HG03571 (cell line): ENCODE measurements around the gene GABRB1.

ENCODE experiments used
- ATAC-seq: cut with Tn5 transposase; IDR thresholded peaks from one replicate; pipeline ENCODE4 v1.9.1; 2021; ENCODE audit not compliant: unreplicated experiment

Gene GABRB1

DNA sequence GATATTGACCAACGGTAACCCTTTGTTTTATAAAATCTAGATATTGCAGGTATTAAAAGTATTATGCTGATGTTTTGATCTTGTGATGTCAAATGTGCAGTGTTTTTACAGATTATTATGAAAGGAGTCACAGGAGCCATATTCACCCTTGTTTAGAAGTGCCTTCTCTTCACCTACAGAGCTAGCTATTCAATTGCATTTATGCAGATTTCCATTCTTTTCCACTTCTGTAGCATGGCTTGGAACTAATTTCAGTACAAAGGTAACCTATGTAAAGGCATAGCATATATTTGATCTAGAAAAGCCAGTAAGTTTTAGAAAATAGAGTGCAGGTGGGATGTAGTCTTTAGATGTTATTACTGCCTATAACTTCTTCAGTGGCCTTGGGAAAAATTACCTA, 176.2 kb downstream of the GABRB1 start:
- no peak for ATAC-seq

DNA sequence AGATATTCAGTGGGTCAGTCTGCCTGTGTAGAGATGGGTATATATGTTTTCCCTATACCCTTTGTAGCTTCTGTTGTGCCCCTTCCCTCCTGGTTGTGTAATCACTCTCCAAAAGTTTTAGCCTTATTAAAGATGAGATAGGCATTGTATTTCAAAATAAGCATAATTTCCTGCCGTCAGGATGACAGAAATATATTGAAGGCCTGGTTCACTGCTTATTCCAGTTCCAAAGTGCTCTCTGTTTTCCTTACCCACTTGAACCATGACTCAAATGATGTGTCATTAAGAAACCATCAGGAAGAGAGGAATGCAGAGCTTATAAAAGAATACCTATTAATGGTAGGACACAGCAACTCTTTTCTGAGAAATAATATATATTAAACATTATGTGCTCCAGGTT, 178.5 kb downstream of the GABRB1 start:
- no peak for ATAC-seq

DNA sequence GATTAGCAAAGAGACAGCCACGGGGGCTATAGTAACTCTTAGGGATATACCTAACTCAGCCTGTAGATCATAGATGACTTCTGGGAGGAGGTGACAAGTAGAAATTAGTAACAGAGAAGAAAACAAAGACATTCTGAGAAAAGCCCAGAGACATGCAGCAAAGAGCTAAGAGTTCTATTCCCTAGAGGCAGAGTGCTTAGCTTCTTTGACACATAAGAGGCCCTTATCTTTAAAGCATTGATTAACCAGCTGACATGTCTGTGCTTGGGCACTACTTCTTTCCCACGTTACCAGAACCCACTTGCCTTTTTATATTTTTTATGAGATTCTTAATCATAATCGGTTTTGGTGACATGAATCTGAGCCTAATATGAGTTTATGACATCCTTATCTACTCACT, 179.5 kb downstream of the GABRB1 start:
- no peak for ATAC-seq

DNA sequence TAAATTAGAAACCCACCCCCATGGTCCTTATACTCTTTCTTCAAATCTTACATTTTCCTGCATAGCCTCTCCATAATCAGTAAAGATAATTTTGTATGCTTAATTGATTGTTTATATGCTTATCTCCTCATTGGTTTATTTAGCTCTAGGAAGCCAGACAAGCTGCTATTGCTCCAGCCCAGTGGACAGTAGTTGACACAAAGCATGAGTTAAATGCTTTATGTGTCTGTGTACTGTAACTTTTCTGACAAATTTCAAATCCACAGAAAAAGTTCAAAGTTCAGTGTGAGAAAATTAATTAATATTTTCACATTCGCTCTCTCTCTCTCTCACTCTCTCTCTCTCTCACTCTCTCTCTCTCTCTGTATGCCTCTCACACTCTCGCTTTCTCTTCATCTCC, 181.7 kb downstream of the GABRB1 start:
- ATAC-seq: no peak

DNA sequence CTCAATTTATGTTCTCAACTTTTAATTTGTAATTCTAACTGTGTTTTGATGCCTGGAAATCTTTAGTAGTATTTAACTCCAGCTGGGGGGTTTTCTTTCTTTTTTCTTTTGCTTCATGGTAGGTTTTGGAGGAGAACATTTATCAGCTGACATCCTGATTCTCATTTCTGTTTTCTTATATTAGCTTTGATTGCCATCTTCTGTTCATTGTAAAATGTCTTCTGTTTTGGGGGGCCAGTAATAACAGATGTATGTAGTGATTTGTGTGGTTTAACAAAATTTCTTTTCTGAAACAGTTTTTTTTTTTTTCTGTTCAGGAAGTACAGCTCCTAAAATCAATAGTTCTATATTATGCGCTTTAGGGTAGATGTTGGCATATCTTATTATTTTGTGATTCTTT, 182.2 kb downstream of the GABRB1 start:
- ATAC-seq: no peak

GRCh38 chr4:47213971-47214370, 182.6 kb downstream of the GABRB1 start:
- no peak for ATAC-seq

DNA sequence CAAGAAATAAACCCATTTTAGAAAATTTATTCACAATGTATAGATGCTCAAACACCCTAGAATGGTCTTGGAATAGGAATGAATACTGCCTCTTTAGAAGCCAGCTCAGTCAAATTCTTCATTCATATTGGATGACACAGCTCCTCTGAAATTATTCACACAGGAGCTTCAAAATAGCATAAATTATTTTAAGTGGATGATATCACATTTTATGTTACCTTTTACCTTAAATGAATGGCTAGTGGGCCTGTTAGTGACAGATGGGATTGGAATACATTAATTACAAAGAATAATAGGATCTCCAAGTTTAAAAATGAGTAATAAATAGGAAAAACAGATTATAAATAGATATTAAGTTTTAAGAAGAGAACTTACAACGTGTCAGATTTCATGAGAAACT, 184.4 kb downstream of the GABRB1 start:
- no peak for ATAC-seq

GRCh38 chr4:47217291-47217690, 185.9 kb downstream of the GABRB1 start:
- ATAC-seq: no peak

DNA sequence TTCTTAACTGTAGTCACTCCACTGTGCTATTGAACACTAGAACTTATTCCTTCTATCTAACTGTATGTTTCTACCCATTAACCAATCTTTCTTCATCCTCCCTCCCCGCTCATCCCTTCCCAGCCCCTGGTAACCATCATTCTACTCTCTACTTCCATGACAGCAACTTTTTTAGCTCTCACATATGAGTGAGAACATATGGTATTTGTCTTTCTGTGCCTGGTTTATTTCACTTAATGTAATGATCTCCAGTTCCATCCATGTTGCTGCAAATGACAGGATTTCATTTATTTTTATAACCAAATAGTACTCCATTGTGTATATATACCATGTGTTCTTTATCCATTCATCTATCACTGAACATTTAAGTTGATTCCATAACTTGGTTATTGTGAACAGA, 186.5 kb downstream of the GABRB1 start:
- ATAC-seq: no peak

GRCh38 chr4:47218631-47219030, 187.3 kb downstream of the GABRB1 start:
- no peak for ATAC-seq

- ATAC-seq: no peak
Measured at GRCh38 chr4:47219586-47219985, 188.2 kb downstream of the GABRB1 start.

GRCh38 chr4:47221721-47222120, 190.4 kb downstream of the GABRB1 start:
- no peak for ATAC-seq

DNA sequence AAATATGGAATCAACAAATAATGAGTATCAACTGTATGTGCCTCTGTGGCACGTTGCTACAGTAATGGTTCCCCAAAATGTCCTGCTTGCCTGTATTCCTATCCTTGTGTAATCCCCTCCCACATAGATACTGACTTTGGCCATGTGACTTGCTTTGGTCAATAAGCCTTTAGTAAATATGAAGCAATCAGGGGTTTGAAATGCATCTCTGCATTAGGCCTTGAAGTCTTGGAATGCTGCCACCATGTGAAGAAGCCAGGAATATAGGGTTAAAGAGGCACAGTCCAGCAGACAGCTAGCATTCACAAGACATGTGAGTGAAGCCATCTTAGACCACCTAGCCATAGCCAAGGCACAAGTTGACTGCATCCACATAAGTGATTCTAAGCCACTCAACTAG, 190.9 kb downstream of the GABRB1 start:
- no peak for ATAC-seq

DNA sequence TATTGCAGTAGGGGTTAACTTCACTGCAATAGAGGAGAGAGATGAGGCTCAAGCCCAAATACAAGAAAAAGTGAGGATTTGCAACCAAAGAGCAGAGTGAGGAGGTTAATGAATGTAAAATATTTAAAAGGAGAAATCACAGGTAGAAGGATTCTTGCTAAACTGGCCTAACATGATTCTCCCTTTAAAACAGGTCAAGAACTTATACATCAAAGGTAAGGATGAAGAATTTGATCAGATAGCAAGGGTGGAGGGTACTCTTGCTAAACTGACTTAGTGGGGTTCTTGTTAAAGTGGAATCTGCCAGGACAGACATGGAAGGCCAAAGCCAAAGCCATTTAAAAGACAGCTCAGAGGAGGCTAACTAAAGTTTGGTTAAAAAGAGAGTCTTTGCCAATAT, 193.0 kb downstream of the GABRB1 start:
- ATAC-seq: no peak

DNA sequence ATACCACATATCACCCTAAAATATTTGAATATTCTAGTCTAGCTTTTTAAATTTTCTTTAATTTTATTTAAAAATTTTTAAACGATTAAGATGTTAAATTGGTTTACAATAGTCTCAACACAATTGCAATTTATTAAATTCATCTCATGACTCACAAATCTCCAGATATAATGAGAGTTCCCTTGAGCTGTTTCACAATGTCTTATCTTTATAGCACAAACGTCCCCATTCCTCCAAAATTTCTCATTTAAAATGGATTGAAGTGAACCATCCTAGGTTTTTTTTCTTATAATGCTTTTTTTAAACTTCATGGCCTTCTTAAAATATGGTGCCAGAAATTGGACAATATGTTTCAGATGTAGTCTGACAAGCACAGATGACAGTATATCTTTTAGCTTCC, 204.4 kb downstream of the GABRB1 start:
- ATAC-seq: no peak

GRCh38 chr4:47238667-47239066, 207.3 kb downstream of the GABRB1 start:
- ATAC-seq: no peak

DNA sequence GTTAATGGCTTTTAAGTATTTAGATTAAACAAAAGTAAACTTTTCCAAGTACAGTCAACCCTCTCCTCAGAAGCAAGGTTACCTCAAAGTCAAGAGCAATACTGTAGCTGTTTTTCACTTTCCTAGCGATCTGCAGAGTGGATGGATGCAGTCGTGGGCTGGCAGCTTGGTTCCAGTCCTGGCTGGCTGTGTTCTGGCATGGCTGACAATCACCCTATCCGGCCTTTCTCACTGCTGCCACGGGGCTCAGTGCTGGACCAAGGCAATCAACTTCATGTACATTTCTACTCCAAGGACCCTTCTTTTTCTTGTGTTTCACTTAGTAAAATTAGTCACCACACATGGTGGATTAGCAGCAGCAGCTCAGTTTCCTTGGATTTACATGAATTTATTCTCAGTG, 208.3 kb downstream of the GABRB1 start:
- ATAC-seq: no peak

DNA sequence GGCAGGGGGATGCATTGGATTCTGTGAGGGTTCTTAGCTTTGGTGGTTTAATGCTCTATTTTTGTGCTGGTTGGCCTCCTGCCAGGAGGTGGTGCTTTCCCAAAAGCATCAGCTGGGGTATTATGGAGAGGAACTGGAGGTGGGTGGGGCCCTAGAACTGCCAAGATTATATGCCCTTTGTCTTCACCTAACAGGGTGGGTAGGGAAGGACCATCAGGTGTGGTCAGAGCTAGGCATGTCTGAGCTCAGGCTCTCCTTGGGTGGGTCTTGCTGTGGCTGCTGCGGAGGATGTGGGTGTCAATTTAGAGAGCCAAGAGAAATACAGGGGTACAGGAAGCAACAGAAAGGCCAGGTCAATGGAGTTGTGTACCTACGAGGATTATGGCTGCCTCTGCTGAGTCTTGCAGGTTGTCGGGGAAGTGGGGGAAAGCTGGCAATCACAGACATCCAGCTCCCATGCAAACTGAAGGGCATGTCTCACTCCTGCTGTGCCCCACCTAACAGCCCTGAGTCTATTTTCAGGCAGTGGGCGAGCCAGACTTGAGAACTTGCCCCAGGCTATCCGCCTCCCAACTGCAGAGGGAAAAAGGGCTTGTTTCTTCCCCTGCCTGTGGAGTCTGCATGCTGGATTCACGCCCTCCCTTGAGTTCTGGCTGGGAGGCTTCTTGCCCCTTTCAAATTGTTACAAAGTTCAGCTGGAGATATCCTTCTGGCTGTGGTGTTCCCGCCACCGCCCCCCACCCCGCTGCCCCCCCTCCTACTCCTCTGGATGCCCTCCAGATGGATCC, 220.2 kb downstream of the GABRB1 start:
- ATAC-seq: no peak

DNA sequence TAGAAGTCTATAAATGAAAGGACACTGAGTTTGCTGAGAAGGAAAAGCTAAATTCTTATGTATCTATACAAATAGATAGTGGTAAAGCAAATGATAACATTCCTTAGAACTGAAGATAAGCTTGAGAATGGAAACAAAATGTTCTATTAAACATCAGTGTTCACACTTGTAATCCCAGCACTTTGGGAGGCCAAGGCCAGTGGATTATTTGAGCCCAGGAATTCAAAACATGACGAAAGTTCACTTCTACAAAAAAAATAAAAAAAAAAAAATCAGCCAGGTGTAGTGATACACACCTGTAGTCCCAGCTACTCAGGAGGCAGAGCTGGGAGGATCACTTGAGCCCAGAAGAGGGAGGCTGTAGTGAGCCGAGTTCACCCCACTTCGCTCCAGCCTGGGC, 232.4 kb downstream of the GABRB1 start:
- no peak for ATAC-seq

- no peak for ATAC-seq
Measured at GRCh38 chr4:47270201-47270888, 239.0 kb downstream of the GABRB1 start.

- ATAC-seq: no peak
Measured at GRCh38 chr4:47271291-47271690, 239.9 kb downstream of the GABRB1 start.

- ATAC-seq: no peak
Measured at GRCh38 chr4:47274901-47275300, 243.5 kb downstream of the GABRB1 start.

GRCh38 chr4:47275595-47275994, 244.2 kb downstream of the GABRB1 start:
- no peak for ATAC-seq
